PFSK-1 (cell line): ENCODE measurements around the gene RIT1.

ENCODE experiments used
- FOXP2 ChIP-seq: optimal IDR thresholded peaks from 2 replicates; pipeline ENCODE3; 2011; ENCODE audit warnings: borderline replicate concordance, control low read depth, inconsistent platforms; ENCODE audit not compliant: insufficient read depth; ENCODE audit errors: extremely low read length, extremely low read depth
- POLR2AphosphoS5 ChIP-seq: IDR thresholded peaks from 2 replicates; pipeline ENCODE4 v1.6.1; 2012; ENCODE audit warnings: low read depth, mild to moderate bottlenecking, control low read depth, low read length, moderate library complexity
- REST ChIP-seq, 2 experiments: IDR thresholded peaks; 2 replicates each; pipeline versions ENCODE4 v1.6.1 to v1.8.0; 2011 to 2012; ENCODE audit warnings: low read depth in 2 of 2, low read length in 2 of 2, control low read depth in 1 of 2, inconsistent platforms in 1 of 2, mild to moderate bottlenecking in 1 of 2, moderate library complexity in 1 of 2; ENCODE audit not compliant: insufficient read depth in 1 of 2
- SIN3A ChIP-seq: IDR thresholded peaks from 2 replicates; pipeline ENCODE4 v1.6.1; 2012; ENCODE audit warnings: mild to moderate bottlenecking, low read length, moderate library complexity, borderline replicate concordance; ENCODE audit not compliant: insufficient read depth
- TAF1 ChIP-seq: IDR thresholded peaks from 2 replicates; pipeline ENCODE4 v1.6.1; 2012; ENCODE audit warnings: low read length, control low read depth, borderline replicate concordance; ENCODE audit not compliant: insufficient read depth

DNA sequence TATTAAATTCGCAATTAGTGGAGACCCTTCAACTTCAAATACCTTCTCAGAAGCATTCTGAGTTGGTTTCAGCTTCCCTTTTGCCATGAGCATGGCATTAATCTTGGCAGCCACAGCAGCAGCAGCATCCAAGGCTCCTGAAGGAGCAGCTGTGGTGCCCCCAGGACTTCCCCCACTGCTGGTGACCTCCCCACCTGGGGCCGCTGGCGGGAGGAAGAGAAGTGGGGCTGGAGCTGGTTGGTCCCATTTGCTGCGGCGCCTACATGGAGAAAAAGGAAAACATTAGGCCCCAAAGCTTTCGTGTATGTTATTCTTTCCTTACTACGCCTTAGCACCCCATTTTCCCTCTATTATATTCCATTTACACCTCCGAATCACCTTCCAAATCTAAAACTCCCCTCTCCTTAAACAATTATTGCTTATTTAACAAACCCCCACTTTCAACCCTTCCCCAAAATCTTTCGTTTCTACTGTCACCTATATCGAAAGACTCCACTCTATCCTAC is 22.5 kb upstream of the RIT1 start:
- TF ChIP-seq POLR2AphosphoS5 (no peak), SIN3A (no peak), REST (IDR thresholded peaks at IDR 0.05; ENCODE audit: insufficient read depth in 1 of 2, low read depth in 2 of 2, low read length in 2 of 2) (no peak), FOXP2 (no peak), TAF1 (no peak)
